Peyer's patch (tissue), 4 donors: ENCODE data around the gene CYTH2. TPM values are rescaled to one million over a fixed set of nuclear protein-coding genes. Genes with fewer than 3 reads are reported as not detected.

Experiments
- DNase-seq, 3 donors: peaks; one replicate each; pipeline ENCODE4 v3.0.0-alpha.2; 2017 to 2019
- H3K27ac ChIP-seq, 4 donors: fragments of 200-600 bp; sonication (generic); one replicate each; pipeline ENCODE4 v1.5.1; 2016 to 2019
- H3K27me3 ChIP-seq, 2 donors: fragments of 200-600 bp; sonication (generic); one replicate each; pipeline ENCODE4 v1.5.1; 2019
- H3K36me3 ChIP-seq, 3 donors: fragments of 200-600 bp; sonication (generic); one replicate each; pipeline ENCODE4 v1.5.1; 2016 to 2019
- H3K4me1 ChIP-seq, 4 donors: fragments of 200-600 bp; sonication (generic); one replicate each; pipeline ENCODE4 v1.5.1; 2016 to 2019
- H3K4me3 ChIP-seq, 4 donors: fragments of 200-600 bp; sonication (generic); 1 replicate in 3 of 4; 2 replicates in 1 of 4; pipeline ENCODE4 v1.5.1; 2016 to 2019; ENCODE audit warnings: mild to moderate bottlenecking in 1 of 4
- H3K9me3 ChIP-seq, 4 donors: fragments of 200-600 bp; sonication (generic); one replicate each; pipeline ENCODE4 v1.5.1; 2016 to 2019; ENCODE audit warnings: mild to moderate bottlenecking in 1 of 4
- POLR2A ChIP-seq, 2 donors: fragments of 450-650 bp; IDR thresholded peaks; one replicate each; pipeline ENCODE4 v1.5.1; 2017; ENCODE audit warnings: antibody characterized with exemption in 2 of 2, mild to moderate bottlenecking in 2 of 2, moderate library complexity in 2 of 2
- total RNA-seq, 4 donors: library from RNA; depleted of rRNA; stranded (reverse); fragments of >200 nt; gene quantifications; one replicate each; pipeline ENCODE4 v1.1.0, GENCODE V29; 2016
- TF ChIP-seq, protein P1 (sequence below), 6 experiments: fragments of 450-650 bp in 4 of 6; fragments of 200-600 bp in 2 of 6; sonication (generic) in 1 of 6; IDR thresholded peaks; one replicate each; pipeline ENCODE4 v1.5.1; 2017 to 2019; ENCODE audit warnings: antibody characterized with exemption in 6 of 6, mild to moderate bottlenecking in 3 of 6, moderate library complexity in 1 of 6

Gene CYTH2
- total RNA-seq, 4 donors from 2014 or later: 64.5 to 160 (median 76.9) TPM

GRCh38 chr19:48461651-48461981 is 7.6 kb upstream of the CYTH2 start:
- no peaks in the 10 kb centered on the region for H3K27me3 ChIP-seq
- H3K9me3 ChIP-seq: no peaks in the 10 kb centered on the region
- TF ChIP-seq POLR2A (IDR thresholded peaks at IDR 0.05): no peak
- no peak overlapping the region for H3K27ac ChIP-seq
- H3K4me1 ChIP-seq: no peaks in the 10 kb centered on the region
- DNase-seq: no peak
- H3K36me3 ChIP-seq: peaks cover 0 to 3% (median 0%) of the 10 kb centered on the region in 3 donors
- H3K4me3 ChIP-seq: no peak overlapping the region

DNA sequence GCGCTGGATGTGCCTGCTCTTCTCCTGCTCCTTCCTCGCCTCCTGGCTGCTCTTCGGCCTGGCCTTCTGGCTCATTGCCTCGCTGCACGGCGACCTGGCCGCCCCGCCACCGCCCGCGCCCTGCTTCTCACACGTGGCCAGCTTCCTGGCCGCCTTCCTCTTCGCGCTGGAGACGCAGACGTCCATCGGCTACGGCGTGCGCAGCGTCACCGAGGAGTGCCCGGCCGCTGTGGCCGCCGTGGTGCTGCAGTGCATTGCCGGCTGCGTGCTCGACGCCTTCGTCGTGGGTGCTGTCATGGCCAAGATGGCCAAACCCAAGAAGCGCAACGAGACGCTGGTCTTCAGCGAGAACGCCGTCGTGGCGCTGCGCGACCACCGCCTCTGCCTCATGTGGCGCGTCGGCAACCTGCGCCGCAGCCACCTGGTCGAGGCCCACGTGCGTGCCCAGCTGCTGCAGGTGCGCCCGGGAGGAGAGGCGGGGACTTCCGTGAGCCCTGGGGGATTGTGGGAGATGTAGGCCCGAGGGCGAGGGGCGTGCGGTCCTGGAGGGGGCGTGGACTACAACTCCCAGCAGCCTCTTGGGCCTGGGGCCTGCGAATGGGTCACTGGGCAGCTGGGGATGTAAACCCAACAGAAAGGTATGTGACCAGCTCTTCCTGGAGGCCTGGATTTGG is 7.0 kb upstream of the CYTH2 start:
- no peak overlapping the region for H3K27ac ChIP-seq
- no peak for DNase-seq
- no peaks in the 10 kb centered on the region for H3K36me3 ChIP-seq
- no peak overlapping the region for H3K4me3 ChIP-seq
- H3K9me3 ChIP-seq: no peaks in the 10 kb centered on the region
- no peaks in the 10 kb centered on the region for H3K27me3 ChIP-seq
- H3K4me1 ChIP-seq: no peaks in the 10 kb centered on the region
- TF ChIP-seq, protein P1, sequence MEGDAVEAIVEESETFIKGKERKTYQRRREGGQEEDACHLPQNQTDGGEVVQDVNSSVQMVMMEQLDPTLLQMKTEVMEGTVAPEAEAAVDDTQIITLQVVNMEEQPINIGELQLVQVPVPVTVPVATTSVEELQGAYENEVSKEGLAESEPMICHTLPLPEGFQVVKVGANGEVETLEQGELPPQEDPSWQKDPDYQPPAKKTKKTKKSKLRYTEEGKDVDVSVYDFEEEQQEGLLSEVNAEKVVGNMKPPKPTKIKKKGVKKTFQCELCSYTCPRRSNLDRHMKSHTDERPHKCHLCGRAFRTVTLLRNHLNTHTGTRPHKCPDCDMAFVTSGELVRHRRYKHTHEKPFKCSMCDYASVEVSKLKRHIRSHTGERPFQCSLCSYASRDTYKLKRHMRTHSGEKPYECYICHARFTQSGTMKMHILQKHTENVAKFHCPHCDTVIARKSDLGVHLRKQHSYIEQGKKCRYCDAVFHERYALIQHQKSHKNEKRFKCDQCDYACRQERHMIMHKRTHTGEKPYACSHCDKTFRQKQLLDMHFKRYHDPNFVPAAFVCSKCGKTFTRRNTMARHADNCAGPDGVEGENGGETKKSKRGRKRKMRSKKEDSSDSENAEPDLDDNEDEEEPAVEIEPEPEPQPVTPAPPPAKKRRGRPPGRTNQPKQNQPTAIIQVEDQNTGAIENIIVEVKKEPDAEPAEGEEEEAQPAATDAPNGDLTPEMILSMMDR (IDR thresholded peaks at IDR 0.05): no peak

DNA sequence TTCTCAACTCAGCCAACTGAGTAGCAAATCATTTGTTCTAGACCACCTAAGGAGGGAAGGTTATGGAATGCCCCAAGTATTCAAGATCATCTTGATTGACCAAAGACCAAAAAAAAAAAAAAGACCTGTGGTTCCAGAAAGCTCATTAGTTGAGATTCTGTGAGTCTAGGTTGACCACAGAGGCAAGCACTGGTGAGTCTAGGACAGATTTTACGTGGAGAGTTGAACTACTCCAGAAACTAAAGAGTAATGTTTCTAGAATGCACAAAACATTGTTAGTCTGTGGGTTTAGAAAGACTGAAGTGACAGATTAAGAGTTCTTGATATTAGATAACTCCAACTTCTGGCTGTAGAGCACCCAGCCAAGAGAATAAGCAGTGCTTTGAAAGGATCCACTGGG is 4.0 kb upstream of the CYTH2 start:
- no peak for DNase-seq
- H3K4me3 ChIP-seq: no peak overlapping the region
- H3K27ac ChIP-seq: no peak overlapping the region
- H3K4me1 ChIP-seq: peaks cover 0 to 9% (median 5%) of the 10 kb centered on the region in 4 donors
- peaks cover 0 to under 1% (median 0%) of the 10 kb centered on the region in 3 donors for H3K36me3 ChIP-seq
- H3K9me3 ChIP-seq: no peaks in the 10 kb centered on the region
- no peaks in the 10 kb centered on the region for H3K27me3 ChIP-seq
- TF ChIP-seq POLR2A (IDR thresholded peaks at IDR 0.05): no peak
- TF ChIP-seq, protein P1 (IDR thresholded peaks at IDR 0.05): no peak

- DNase-seq: peak in 1 of 3 donors; percentile 63
- Histone ChIP-seq H3K4me1 (peaks cover 0 to 16% (median 9%) of the 10 kb centered on the region in 4 donors), H3K9me3 (no peaks in the 10 kb centered on the region), H3K4me3 (no peak overlapping the region), H3K27me3 (no peaks in the 10 kb centered on the region), H3K27ac (no peak overlapping the region), H3K36me3 (peaks cover 0 to 15% (median 0%) of the 10 kb centered on the region in 3 donors)
- TF ChIP-seq, protein P1 (IDR thresholded peaks at IDR 0.05): no peak
- TF ChIP-seq POLR2A (IDR thresholded peaks at IDR 0.05): no peak
These were observed 2.4 kb upstream of the CYTH2 start for GRCh38 chr19:48466561-48467325.

- TF ChIP-seq POLR2A (IDR thresholded peaks at IDR 0.05): no peak
- TF ChIP-seq, protein P1 (IDR thresholded peaks at IDR 0.05): no peak
- H3K27me3 ChIP-seq: no peaks in the 10 kb centered on the region
- peak; percentile 99 to 100 (median 100) for DNase-seq
- peak overlapping the region; percentile 96 to 99 (median 98) for H3K27ac ChIP-seq
- peaks cover 0 to 16% (median 9%) of the 10 kb centered on the region in 4 donors for H3K4me1 ChIP-seq
- peaks cover 0 to 36% (median 0%) of the 10 kb centered on the region in 3 donors for H3K36me3 ChIP-seq
- no peaks in the 10 kb centered on the region for H3K9me3 ChIP-seq
- H3K4me3 ChIP-seq: peak overlapping the region; percentile 82 to 99 (median 94)
These were observed 339 bp upstream of the CYTH2 start for GRCh38 chr19:48468772-48469288.
